Endothelial cell of umbilical vein (primary cell): Measurements from ENCODE around the gene SH3BP2. TPM values are rescaled to one million over a fixed set of nuclear protein-coding genes. Genes with fewer than 3 reads are reported as not detected.
A peak's percentile ranks its signal among the peaks of the same experiment; 100 is the strongest.

Source experiments
- BruUV-seq: library from RNA; stranded (reverse); fragments of 400-500 nt; replicated peaks from 2 replicates; lab custom pipeline; 2021; lab: Mats Ljungman, UMichigan
- CTCF ChIA-PET: fragments of 300-600, 350-600 bp; sonication (Branson Sonifier 250); formaldehyde crosslinking; loops from one replicate; lab custom pipeline; 2021; ENCODE audit warnings: antibody characterized with exemption, inconsistent platforms; lab: Charles Lee
- POLR2A ChIA-PET: fragments of 300-600, 350-600 bp; sonication (Branson Sonifier 250); formaldehyde crosslinking; loops from one replicate; lab custom pipeline; 2021; ENCODE audit warnings: antibody characterized with exemption, inconsistent platforms; lab: Charles Lee
- DNase-seq: peaks from one replicate; pipeline ENCODE4 v3.0.0-alpha.2; 2011; ENCODE audit warnings: low read depth, low spot score
- FAIRE-seq: peaks from 2 replicates; lab custom pipeline; 2011; peaks lifted over from hg19 to GRCh38; lab: Jason Lieb, UNC
- H2AFZ ChIP-seq: 2 replicates; pipeline ENCODE4 v1.6.0; 2012; ENCODE audit warnings: low read depth, low read length, control low read depth, inconsistent platforms
- H3K27ac ChIP-seq: 2 replicates; pipeline ENCODE4 v1.5.1; 2011; ENCODE audit warnings: low read depth, mild to moderate bottlenecking, control low read depth, low read length, moderate library complexity; ENCODE audit not compliant: insufficient read depth
- H3K27me3 ChIP-seq, 2 experiments: 2 replicates each; pipeline versions ENCODE4 v1.6.0 to v1.6.1; 2011; ENCODE audit warnings: low read length in 2 of 2, mixed read lengths in 1 of 2; ENCODE audit not compliant: control insufficient read depth in 2 of 2, insufficient read depth in 2 of 2
- H3K36me3 ChIP-seq, 2 experiments: 2 replicates in 1 of 2; 3 replicates in 1 of 2; pipeline ENCODE4 v1.5.1; 2011; ENCODE audit warnings: low read length in 2 of 2, mild to moderate bottlenecking in 1 of 2, moderate library complexity in 1 of 2; ENCODE audit not compliant: control insufficient read depth in 2 of 2, insufficient read depth in 2 of 2; ENCODE audit errors: extremely low read depth in 1 of 2
- H3K4me1 ChIP-seq: 3 replicates; pipeline ENCODE4 v1.5.1; 2011; ENCODE audit warnings: mild to moderate bottlenecking, low read length; ENCODE audit not compliant: control insufficient read depth, insufficient read depth; ENCODE audit errors: extremely low read depth
- H3K4me2 ChIP-seq: 2 replicates; pipeline ENCODE4 v1.6.1; 2011; ENCODE audit warnings: low read length, control low read depth, mixed read lengths; ENCODE audit not compliant: insufficient read depth
- H3K4me3 ChIP-seq, 3 experiments: fragments of 200-600 bp in 1 of 3; sonication (generic), shearing (Covaris generic) in 1 of 3; replicated peaks in 1 of 3; 2 replicates each; pipeline ENCODE4 v1.5.1; 2011 to 2016; ENCODE audit warnings: control low read depth in 3 of 3, low read length in 3 of 3, mild to moderate bottlenecking in 2 of 3, inconsistent platforms in 1 of 3, low read depth in 1 of 3, moderate library complexity in 1 of 3; ENCODE audit not compliant: insufficient read depth in 1 of 3
- H3K79me2 ChIP-seq: 2 replicates; pipeline ENCODE4 v1.6.0; 2012; ENCODE audit warnings: low read length, inconsistent platforms; ENCODE audit not compliant: control insufficient read depth, insufficient read depth
- H3K9ac ChIP-seq: replicated peaks from 2 replicates; pipeline ENCODE3; 2011; ENCODE audit warnings: low read length, control low read depth; ENCODE audit not compliant: insufficient read depth; ENCODE audit errors: extremely low read depth
- H3K9me1 ChIP-seq: replicated peaks from 3 replicates; pipeline ENCODE4 v1.6.0; 2011; ENCODE audit warnings: mild to moderate bottlenecking, low read length; ENCODE audit not compliant: control insufficient read depth, insufficient read depth; ENCODE audit errors: extremely low read depth
- H3K9me3 ChIP-seq: replicated peaks from 2 replicates; pipeline ENCODE4 v1.5.1; 2012; ENCODE audit warnings: low read length, inconsistent platforms; ENCODE audit not compliant: control insufficient read depth, insufficient read depth
- H4K20me1 ChIP-seq: replicated peaks from 2 replicates; pipeline ENCODE3; 2011; ENCODE audit warnings: mild to moderate bottlenecking, low read length; ENCODE audit not compliant: control insufficient read depth, insufficient read depth; ENCODE audit errors: extremely low read depth
- EZH2 ChIP-seq: IDR thresholded peaks from 2 replicates; pipeline ENCODE4 v1.6.1; 2012; ENCODE audit warnings: borderline replicate concordance, low read depth, mild to moderate bottlenecking, moderate library complexity, low read length, inconsistent platforms; ENCODE audit not compliant: severe bottlenecking
- FOS ChIP-seq: IDR thresholded peaks from 2 replicates; pipeline ENCODE4 v1.6.1; 2011; ENCODE audit warnings: mild to moderate bottlenecking, low read length, moderate library complexity, borderline replicate concordance; ENCODE audit not compliant: insufficient read depth
- GATA2 ChIP-seq: IDR thresholded peaks from 2 replicates; pipeline ENCODE4 v1.7.0; 2011; ENCODE audit warnings: low read depth, mild to moderate bottlenecking, moderate library complexity, mixed read lengths, low read length; ENCODE audit not compliant: insufficient read length, insufficient read depth
- JUN ChIP-seq: IDR thresholded peaks from 2 replicates; pipeline ENCODE4 v1.6.1; 2011; ENCODE audit warnings: borderline replicate concordance, low read depth; ENCODE audit not compliant: insufficient read length, insufficient read depth
- MYC ChIP-seq: IDR thresholded peaks from one replicate; pipeline ENCODE4 v1.6.1; 2011; ENCODE audit warnings: mild to moderate bottlenecking, low read depth, low read length
- POLR2A ChIP-seq: IDR thresholded peaks from 2 replicates; pipeline ENCODE4 v1.6.1; 2012; ENCODE audit warnings: low read depth, mild to moderate bottlenecking, control low read depth, low read length
- POLR2AphosphoS5 ChIP-seq: IDR thresholded peaks from 2 replicates; pipeline ENCODE4 v1.6.1; 2012; ENCODE audit warnings: low read depth, mild to moderate bottlenecking, control low read depth, low read length, moderate library complexity; ENCODE audit not compliant: insufficient read depth
- dilution Hi-C: fragments of 300-500 bp; cut with MboI; formaldehyde crosslinking; loops from one replicate; pipeline ENCODE4 v1.15.0; 2019; ENCODE audit warnings: low sequenced_read_pairs; ENCODE audit not compliant: extremely low pct_ligation_motif_present
- intact Hi-C: fragments of 100-400 bp; cut with micrococcal nuclease; formaldehyde crosslinking; loops from one replicate; pipeline ENCODE4 v1.10.0; 2022
- polyA plus RNA-seq, 4 experiments: library from polyadenylated mRNA; depleted of rRNA in 3 of 4; stranded (reverse) in 3 of 4; unstranded in 1 of 4; fragments of >200 nt; gene quantifications; 2 replicates each; pipeline versions ENCODE4 v1.2.1 to v1.2.3, GENCODE V29; 2011 to 2012; ENCODE audit warnings: missing spikeins in 1 of 4
- total RNA-seq: library from RNA; stranded (reverse); gene quantifications from 2 replicates; pipeline ENCODE4 v1.2.3, GENCODE V29; 2021
- TF ChIP-seq, protein P1 (sequence below): IDR thresholded peaks from 2 replicates; pipeline ENCODE4 v1.6.1; 2011; ENCODE audit not compliant: insufficient read depth, insufficient read length
- TF ChIP-seq, protein P2 (sequence below), 2 donors: IDR thresholded peaks; 1 replicate in 1 of 2; 2 replicates in 1 of 2; pipeline ENCODE4 v1.5.1; 2011; ENCODE audit warnings: low read length in 2 of 2, mild to moderate bottlenecking in 2 of 2, moderate library complexity in 2 of 2, control low read depth in 1 of 2, inconsistent platforms in 1 of 2, low read depth in 1 of 2; ENCODE audit not compliant: insufficient read depth in 1 of 2; ENCODE audit errors: extremely low read depth in 1 of 2

SH3BP2 gene
- total and polyA plus RNA-seq, 2 donors (not counting 3 experiments of a cell fraction or from before 2014, with no cell fraction given) = 69.2 to 73.9 TPM

DNA sequence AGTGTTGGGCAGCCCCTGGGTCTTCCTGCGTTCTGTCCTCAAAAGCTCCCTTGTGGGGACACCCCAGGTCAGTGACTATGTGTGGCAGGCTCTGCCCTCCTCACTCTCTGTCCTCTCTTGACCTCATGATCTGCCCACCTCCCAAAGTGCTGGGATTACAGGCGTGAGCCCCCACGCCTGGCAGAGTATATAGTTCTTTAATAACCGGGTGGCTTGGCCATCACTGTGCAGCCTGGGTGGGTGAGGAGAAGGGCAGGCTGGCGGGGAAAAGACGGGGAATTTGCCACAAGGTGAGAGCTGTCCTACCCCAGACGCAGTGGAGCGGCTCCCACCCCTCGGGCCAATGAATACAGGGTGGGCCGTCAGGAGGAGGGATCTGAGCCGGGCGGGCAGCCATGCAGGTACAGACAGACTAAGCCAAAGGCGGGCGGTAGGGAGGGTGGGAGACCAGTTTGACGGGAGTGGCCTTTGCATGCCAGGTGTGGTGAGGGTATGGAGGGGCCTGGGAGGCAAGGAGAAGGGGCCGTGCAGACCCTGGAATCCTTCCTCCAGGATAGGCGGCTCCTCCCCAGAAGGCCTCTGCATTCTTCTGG is 2.5 kb downstream of the SH3BP2 start:
- no peak overlapping the region for H2AFZ ChIP-seq
- dilution Hi-C loops = no loop called here
- ChIA-PET POLR2A (no interaction called here), CTCF (interaction anchor here (1.1 to 1.2 kb wide), 3 partner anchors 12 to 32 kb away, joined by 3 to 4 read pairs (median 3); no protein-coding TSS in a partner anchor)
- no peak overlapping the region for H3K4me3 ChIP-seq
- H3K9ac ChIP-seq = peak overlapping the region; percentile 1
- BruUV-seq = no TSS peak
- no peaks in the 10 kb centered on the region for H3K9me3 ChIP-seq
- no peaks in the 10 kb centered on the region for H4K20me1 ChIP-seq
- H3K36me3 ChIP-seq = no peaks in the 10 kb centered on the region
- H3K27me3 ChIP-seq = no peaks in the 10 kb centered on the region
- TF ChIP-seq, protein P1, sequence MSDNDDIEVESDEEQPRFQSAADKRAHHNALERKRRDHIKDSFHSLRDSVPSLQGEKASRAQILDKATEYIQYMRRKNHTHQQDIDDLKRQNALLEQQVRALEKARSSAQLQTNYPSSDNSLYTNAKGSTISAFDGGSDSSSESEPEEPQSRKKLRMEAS = no peak
- TF ChIP-seq FOS (no peak), MYC (no peak), JUN (no peak), GATA2 (no peak), EZH2 (no peak), POLR2AphosphoS5 (no peak), POLR2A (no peak)
- TF ChIP-seq, protein P2, sequence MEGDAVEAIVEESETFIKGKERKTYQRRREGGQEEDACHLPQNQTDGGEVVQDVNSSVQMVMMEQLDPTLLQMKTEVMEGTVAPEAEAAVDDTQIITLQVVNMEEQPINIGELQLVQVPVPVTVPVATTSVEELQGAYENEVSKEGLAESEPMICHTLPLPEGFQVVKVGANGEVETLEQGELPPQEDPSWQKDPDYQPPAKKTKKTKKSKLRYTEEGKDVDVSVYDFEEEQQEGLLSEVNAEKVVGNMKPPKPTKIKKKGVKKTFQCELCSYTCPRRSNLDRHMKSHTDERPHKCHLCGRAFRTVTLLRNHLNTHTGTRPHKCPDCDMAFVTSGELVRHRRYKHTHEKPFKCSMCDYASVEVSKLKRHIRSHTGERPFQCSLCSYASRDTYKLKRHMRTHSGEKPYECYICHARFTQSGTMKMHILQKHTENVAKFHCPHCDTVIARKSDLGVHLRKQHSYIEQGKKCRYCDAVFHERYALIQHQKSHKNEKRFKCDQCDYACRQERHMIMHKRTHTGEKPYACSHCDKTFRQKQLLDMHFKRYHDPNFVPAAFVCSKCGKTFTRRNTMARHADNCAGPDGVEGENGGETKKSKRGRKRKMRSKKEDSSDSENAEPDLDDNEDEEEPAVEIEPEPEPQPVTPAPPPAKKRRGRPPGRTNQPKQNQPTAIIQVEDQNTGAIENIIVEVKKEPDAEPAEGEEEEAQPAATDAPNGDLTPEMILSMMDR (IDR thresholded peaks at IDR 0.05; ENCODE audit: extremely low read depth in 1 of 2, insufficient read depth in 1 of 2, low read depth in 1 of 2, low read length in 2 of 2) = no peak
- peaks cover 40% of the 10 kb centered on the region for H3K79me2 ChIP-seq
- H3K9me1 ChIP-seq = no peaks in the 10 kb centered on the region
- peak overlapping the region; percentile 76 for H3K27ac ChIP-seq
- DNase-seq (no peak), FAIRE-seq (no peak)
- intact Hi-C loops = no loop called here
- H3K4me1 ChIP-seq = peaks cover 63% of the 10 kb centered on the region
- H3K4me2 ChIP-seq = no peak overlapping the region
